ENCODE measurements around the gene WNT5A. TPM values are rescaled to one million over a fixed set of nuclear protein-coding genes. Genes with fewer than 3 reads are reported as not detected.

Gene WNT5A
- polyA plus RNA-seq (2013), result 0.01 TPM

DNA sequence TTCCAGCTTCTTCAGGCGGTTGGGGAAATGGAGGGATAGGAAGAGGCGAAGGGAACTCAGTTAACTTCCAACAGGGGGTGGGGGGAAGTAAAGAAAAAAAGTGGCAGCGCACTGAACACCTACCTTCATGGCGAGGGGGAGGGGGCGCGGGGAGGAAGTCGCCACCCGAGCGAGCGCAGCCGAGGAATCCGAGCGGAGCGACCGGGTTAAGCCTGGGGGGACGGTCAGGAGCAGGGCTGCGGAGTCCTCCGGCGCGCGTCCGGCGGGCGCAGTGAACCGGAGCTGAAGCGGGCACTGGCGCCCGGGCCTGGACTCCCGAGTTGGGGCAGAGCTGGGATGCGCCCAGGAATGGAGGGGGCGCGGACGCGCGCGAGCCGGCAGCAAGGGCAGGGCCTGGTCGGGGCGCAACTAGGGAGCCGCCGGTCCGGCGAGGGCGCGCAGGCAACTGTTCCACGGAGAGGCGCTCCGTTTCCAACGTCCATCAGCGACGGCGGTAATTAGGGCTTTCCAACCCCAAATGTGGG is at the start of gene WNT5A:
TSS of gene WNT5A (minus strand) at position 450 of the 524 bp plus-strand sequence. CDS start at position 129, 321 bp downstream.
- H3K27me3 ChIP-seq (replicated peaks in 2 of 5; ENCODE audit: control insufficient read depth in 4 of 5, insufficient read depth in 5 of 5, low read length in 4 of 5), result peaks cover 3 to 99% (median 70%) of the 10 kb centered on the region in 5 experiments
- peaks cover 0 to 2% (median 0%) of the 10 kb centered on the region in 5 experiments for H3K9me3 ChIP-seq (ENCODE audit: control extremely low read depth in 1 of 5, control insufficient read depth in 4 of 5, insufficient read depth in 2 of 5, low read depth in 1 of 5, low read length in 4 of 5)
- peak within 1 kb of the TSS; percentile 53 to 82 (median 62) for H3K4me3 ChIP-seq (ENCODE audit: control insufficient read depth in 1 of 7, extremely low read depth in 1 of 7, insufficient read depth in 4 of 7, low read depth in 2 of 7, low read length in 6 of 7)
- peak in 1 of 3 donors; percentile 38 for DNase-seq
- POLR2A ChIA-PET, result no interaction called here
- CTCF ChIA-PET, result interaction anchor here (1.0 to 1.7 kb wide), 2 partner anchors 235 to 260 kb away, joined by 3 to 7 read pairs; no protein-coding TSS in a partner anchor
- no peak within 1 kb of the TSS for H3K27ac ChIP-seq (ENCODE audit: insufficient read depth in 1 of 2, low read depth in 1 of 2, low read length in 2 of 2, poor library complexity in 1 of 2, severe bottlenecking in 2 of 2)
- WGBS (ENCODE audit: insufficient coverage), result under 1% methylated on average over 43 of the region's 52 CpGs
- peaks cover 0 to 55% (median 31%) of the 10 kb centered on the region in 4 experiments for H3K4me1 ChIP-seq (ENCODE audit: control extremely low read depth in 1 of 4, control insufficient read depth in 4 of 4, insufficient read depth in 4 of 4, low read length in 3 of 4)
- no peaks in the 10 kb centered on the region for H3K36me3 ChIP-seq (ENCODE audit: control insufficient read depth in 4 of 4, insufficient read depth in 4 of 4, low read length in 3 of 4)

DNA sequence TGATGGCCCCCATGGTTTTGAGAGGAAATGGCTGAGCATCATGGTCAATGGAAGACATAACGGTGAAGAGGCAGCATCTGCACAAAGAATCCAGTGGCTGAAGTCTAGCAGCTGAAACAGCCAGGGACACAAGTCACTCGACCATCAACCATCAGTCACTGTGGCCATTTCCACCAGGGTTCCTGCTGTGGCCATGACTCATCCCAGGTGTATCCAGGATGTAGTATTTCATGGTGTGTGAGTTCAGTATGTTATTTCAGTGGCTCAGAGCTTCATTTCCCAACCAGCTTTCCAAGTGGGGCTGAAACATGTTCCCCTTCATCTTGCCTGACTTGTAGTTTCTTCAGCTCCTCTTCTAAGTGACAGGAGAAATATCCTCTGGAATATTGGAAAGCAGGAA is 47.8 kb upstream of the WNT5A start:
- Histone ChIP-seq H3K27me3 (replicated peaks in 2 of 5; ENCODE audit: control insufficient read depth in 4 of 5, insufficient read depth in 5 of 5, low read length in 4 of 5) (peaks cover 0 to 3% (median 0%) of the 10 kb centered on the region in 5 experiments), H3K4me1 (ENCODE audit: control extremely low read depth in 1 of 4, control insufficient read depth in 4 of 4, insufficient read depth in 4 of 4, low read length in 3 of 4) (no peaks in the 10 kb centered on the region), H3K4me3 (ENCODE audit: control insufficient read depth in 1 of 7, extremely low read depth in 1 of 7, insufficient read depth in 4 of 7, low read depth in 2 of 7, low read length in 6 of 7) (no peak overlapping the region), H3K27ac (ENCODE audit: insufficient read depth in 1 of 2, low read depth in 1 of 2, low read length in 2 of 2, poor library complexity in 1 of 2, severe bottlenecking in 2 of 2) (no peak overlapping the region), H3K36me3 (ENCODE audit: control insufficient read depth in 4 of 4, insufficient read depth in 4 of 4, low read length in 3 of 4) (no peaks in the 10 kb centered on the region), H3K9me3 (ENCODE audit: control extremely low read depth in 1 of 5, control insufficient read depth in 4 of 5, insufficient read depth in 2 of 5, low read depth in 1 of 5, low read length in 4 of 5) (no peaks in the 10 kb centered on the region)
- no peak for DNase-seq
- ChIA-PET POLR2A (no interaction called here), CTCF (interaction anchor here (1.1 kb wide), 1 partner anchor 16 kb away, joined by 3 read pairs; no protein-coding TSS in a partner anchor)
- 100% methylated on average over 2 of the region's 2 CpGs for WGBS (ENCODE audit: insufficient coverage)

DNA sequence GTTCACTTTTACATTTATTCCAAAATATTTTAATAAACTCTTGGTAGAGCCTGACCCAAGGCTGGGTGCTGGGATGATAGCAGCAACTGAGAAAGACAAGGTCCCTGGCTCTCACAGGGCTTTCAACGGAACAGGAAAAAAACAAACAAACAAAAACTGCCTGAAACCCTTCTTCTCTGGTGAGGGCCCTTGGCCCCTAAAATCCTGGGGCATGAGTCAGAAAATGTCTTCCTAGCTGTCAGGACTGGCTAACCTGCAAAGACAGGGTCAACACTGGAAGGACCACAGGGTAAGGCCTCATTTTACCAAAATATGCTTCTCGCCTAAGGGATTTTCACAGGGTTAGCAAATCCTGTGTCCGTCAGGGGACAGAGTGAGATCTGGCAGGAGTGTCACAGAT is 45.7 kb upstream of the WNT5A start:
- Histone ChIP-seq H3K27ac (ENCODE audit: insufficient read depth in 1 of 2, low read depth in 1 of 2, low read length in 2 of 2, poor library complexity in 1 of 2, severe bottlenecking in 2 of 2) (no peak overlapping the region), H3K4me1 (ENCODE audit: control extremely low read depth in 1 of 4, control insufficient read depth in 4 of 4, insufficient read depth in 4 of 4, low read length in 3 of 4) (no peaks in the 10 kb centered on the region), H3K9me3 (ENCODE audit: control extremely low read depth in 1 of 5, control insufficient read depth in 4 of 5, insufficient read depth in 2 of 5, low read depth in 1 of 5, low read length in 4 of 5) (no peaks in the 10 kb centered on the region), H3K36me3 (ENCODE audit: control insufficient read depth in 4 of 4, insufficient read depth in 4 of 4, low read length in 3 of 4) (no peaks in the 10 kb centered on the region), H3K4me3 (ENCODE audit: control insufficient read depth in 1 of 7, extremely low read depth in 1 of 7, insufficient read depth in 4 of 7, low read depth in 2 of 7, low read length in 6 of 7) (no peak overlapping the region), H3K27me3 (replicated peaks in 2 of 5; ENCODE audit: control insufficient read depth in 4 of 5, insufficient read depth in 5 of 5, low read length in 4 of 5) (peaks cover 0 to 2% (median 0%) of the 10 kb centered on the region in 5 experiments)
- POLR2A ChIA-PET, result no interaction called here
- CTCF ChIA-PET, result interaction anchor here (1.1 kb wide), 1 partner anchor 27 kb away, joined by 3 read pairs; no protein-coding TSS in a partner anchor
- 100% methylated on average over 2 of the region's 3 CpGs for WGBS (ENCODE audit: insufficient coverage)
- no peak for DNase-seq

- Histone ChIP-seq H3K9me3 (ENCODE audit: control extremely low read depth in 1 of 5, control insufficient read depth in 4 of 5, insufficient read depth in 2 of 5, low read depth in 1 of 5, low read length in 4 of 5) (no peaks in the 10 kb centered on the region), H3K4me1 (ENCODE audit: control extremely low read depth in 1 of 4, control insufficient read depth in 4 of 4, insufficient read depth in 4 of 4, low read length in 3 of 4) (no peaks in the 10 kb centered on the region), H3K36me3 (ENCODE audit: control insufficient read depth in 4 of 4, insufficient read depth in 4 of 4, low read length in 3 of 4) (no peaks in the 10 kb centered on the region), H3K27ac (ENCODE audit: insufficient read depth in 1 of 2, low read depth in 1 of 2, low read length in 2 of 2, poor library complexity in 1 of 2, severe bottlenecking in 2 of 2) (no peak overlapping the region), H3K4me3 (ENCODE audit: control insufficient read depth in 1 of 7, extremely low read depth in 1 of 7, insufficient read depth in 4 of 7, low read depth in 2 of 7, low read length in 6 of 7) (no peak overlapping the region), H3K27me3 (replicated peaks in 2 of 5; ENCODE audit: control insufficient read depth in 4 of 5, insufficient read depth in 5 of 5, low read length in 4 of 5) (peaks cover 0 to 2% (median 0%) of the 10 kb centered on the region in 5 experiments)
- ChIA-PET CTCF (no interaction called here), POLR2A (no interaction called here)
- DNase-seq, result no peak
- WGBS (ENCODE audit: insufficient coverage), result 67% methylated on average over 1 of the region's 1 CpG
These were observed 44.2 kb upstream of the WNT5A start for GRCh38 chr3:55531321-55531720.

DNA sequence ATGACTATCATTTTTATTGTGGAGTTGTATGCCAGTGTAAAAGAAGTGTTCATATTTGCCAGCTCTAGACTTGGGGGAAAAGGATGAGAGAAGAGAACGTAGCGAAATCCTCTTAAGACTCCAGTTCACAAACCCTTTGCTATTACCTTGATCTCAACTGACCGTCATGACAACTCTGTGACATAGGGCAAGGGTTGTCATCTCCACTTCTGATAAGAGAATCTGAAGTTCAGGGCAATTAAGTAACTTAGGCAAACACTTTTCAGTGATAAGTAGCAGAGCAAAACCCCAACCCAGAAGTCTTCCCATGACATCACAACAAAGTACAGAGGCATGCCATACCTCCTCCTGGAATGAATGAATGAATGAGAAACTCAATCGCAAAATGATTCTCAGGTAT is 40.3 kb upstream of the WNT5A start:
- no peak for DNase-seq
- H3K27ac ChIP-seq (ENCODE audit: insufficient read depth in 1 of 2, low read depth in 1 of 2, low read length in 2 of 2, poor library complexity in 1 of 2, severe bottlenecking in 2 of 2), result no peak overlapping the region
- H3K4me1 ChIP-seq (ENCODE audit: control extremely low read depth in 1 of 4, control insufficient read depth in 4 of 4, insufficient read depth in 4 of 4, low read length in 3 of 4), result peaks cover 0 to 4% (median 0%) of the 10 kb centered on the region in 4 experiments
- no peaks in the 10 kb centered on the region for H3K9me3 ChIP-seq (ENCODE audit: control extremely low read depth in 1 of 5, control insufficient read depth in 4 of 5, insufficient read depth in 2 of 5, low read depth in 1 of 5, low read length in 4 of 5)
- CTCF ChIA-PET, result no interaction called here
- H3K4me3 ChIP-seq (ENCODE audit: control insufficient read depth in 1 of 7, extremely low read depth in 1 of 7, insufficient read depth in 4 of 7, low read depth in 2 of 7, low read length in 6 of 7), result no peak overlapping the region
- POLR2A ChIA-PET, result no interaction called here
- no peaks in the 10 kb centered on the region for H3K36me3 ChIP-seq (ENCODE audit: control insufficient read depth in 4 of 4, insufficient read depth in 4 of 4, low read length in 3 of 4)
- 92% methylated on average over 4 of the region's 4 CpGs for WGBS (ENCODE audit: insufficient coverage)
- H3K27me3 ChIP-seq (replicated peaks in 2 of 5; ENCODE audit: control insufficient read depth in 4 of 5, insufficient read depth in 5 of 5, low read length in 4 of 5), result no peaks in the 10 kb centered on the region

DNA sequence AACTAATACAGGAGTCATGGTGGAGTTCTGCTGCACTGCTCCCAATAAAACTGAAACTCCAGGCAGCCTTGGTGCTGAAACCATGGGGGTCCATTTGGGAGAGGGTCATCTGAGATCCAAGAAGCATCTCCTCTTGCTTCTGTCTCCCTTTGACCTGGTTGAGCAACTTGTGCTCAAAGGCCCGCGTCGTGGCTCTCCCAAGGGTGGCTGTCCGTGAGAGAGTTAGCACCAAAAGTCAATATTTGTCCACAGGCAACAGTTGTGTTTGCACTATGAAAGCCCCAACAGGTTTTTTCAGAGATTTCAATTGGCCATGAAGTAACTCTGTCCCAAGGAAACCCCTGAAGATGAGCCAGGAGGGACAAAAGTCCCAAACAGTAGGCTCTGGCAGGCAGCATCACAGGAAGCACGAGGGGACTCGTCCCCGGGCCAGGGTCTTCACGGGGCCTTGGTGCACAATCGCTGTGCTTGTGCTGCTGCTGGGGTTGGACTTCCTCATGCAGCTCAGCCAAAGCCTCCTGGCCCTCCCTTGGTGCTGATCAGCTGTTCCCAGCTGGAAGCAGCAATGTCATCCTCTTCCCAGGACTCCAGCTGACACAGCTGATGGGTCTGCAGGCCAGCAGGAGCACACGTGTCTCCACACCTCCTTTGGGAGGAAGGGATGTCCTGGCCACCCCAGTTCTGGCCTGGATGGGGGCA is 39.4 kb upstream of the WNT5A start:
- no peak for DNase-seq
- ChIA-PET CTCF (no interaction called here), POLR2A (no interaction called here)
- Histone ChIP-seq H3K4me1 (ENCODE audit: control extremely low read depth in 1 of 4, control insufficient read depth in 4 of 4, insufficient read depth in 4 of 4, low read length in 3 of 4) (peaks cover 0 to 8% (median 2%) of the 10 kb centered on the region in 4 experiments), H3K36me3 (ENCODE audit: control insufficient read depth in 4 of 4, insufficient read depth in 4 of 4, low read length in 3 of 4) (no peaks in the 10 kb centered on the region), H3K4me3 (ENCODE audit: control insufficient read depth in 1 of 7, extremely low read depth in 1 of 7, insufficient read depth in 4 of 7, low read depth in 2 of 7, low read length in 6 of 7) (no peak overlapping the region), H3K9me3 (ENCODE audit: control extremely low read depth in 1 of 5, control insufficient read depth in 4 of 5, insufficient read depth in 2 of 5, low read depth in 1 of 5, low read length in 4 of 5) (no peaks in the 10 kb centered on the region), H3K27me3 (replicated peaks in 2 of 5; ENCODE audit: control insufficient read depth in 4 of 5, insufficient read depth in 5 of 5, low read length in 4 of 5) (no peaks in the 10 kb centered on the region), H3K27ac (ENCODE audit: insufficient read depth in 1 of 2, low read depth in 1 of 2, low read length in 2 of 2, poor library complexity in 1 of 2, severe bottlenecking in 2 of 2) (no peak overlapping the region)
- WGBS (ENCODE audit: insufficient coverage), result 96% methylated on average over 10 of the region's 10 CpGs

- 100% methylated on average over 3 of the region's 3 CpGs for WGBS (ENCODE audit: insufficient coverage)
- Histone ChIP-seq H3K4me1 (ENCODE audit: control extremely low read depth in 1 of 4, control insufficient read depth in 4 of 4, insufficient read depth in 4 of 4, low read length in 3 of 4) (peaks cover 0 to 9% (median 6%) of the 10 kb centered on the region in 4 experiments), H3K9me3 (ENCODE audit: control extremely low read depth in 1 of 5, control insufficient read depth in 4 of 5, insufficient read depth in 2 of 5, low read depth in 1 of 5, low read length in 4 of 5) (no peaks in the 10 kb centered on the region), H3K4me3 (ENCODE audit: control insufficient read depth in 1 of 7, extremely low read depth in 1 of 7, insufficient read depth in 4 of 7, low read depth in 2 of 7, low read length in 6 of 7) (no peak overlapping the region), H3K27ac (ENCODE audit: insufficient read depth in 1 of 2, low read depth in 1 of 2, low read length in 2 of 2, poor library complexity in 1 of 2, severe bottlenecking in 2 of 2) (no peak overlapping the region), H3K36me3 (ENCODE audit: control insufficient read depth in 4 of 4, insufficient read depth in 4 of 4, low read length in 3 of 4) (no peaks in the 10 kb centered on the region), H3K27me3 (replicated peaks in 2 of 5; ENCODE audit: control insufficient read depth in 4 of 5, insufficient read depth in 5 of 5, low read length in 4 of 5) (no peaks in the 10 kb centered on the region)
- CTCF ChIA-PET, result no interaction called here
- no peak for DNase-seq
- POLR2A ChIA-PET, result no interaction called here
These were observed 38.3 kb upstream of the WNT5A start for GRCh38 chr3:55525436-55525835.
